Posterior cingulate gyrus (tissue), 11 donors: ENCODE data around the gene ADRB2.
"Not testable (repeated sequence)": the region's sequence is repeated elsewhere in the genome, so short reads cannot be mapped to it uniquely, and the experiment has no call there.

Experiments
- DNase-seq, 10 donors: peaks; one replicate each; pipeline versions ENCODE4 v3.0.0 to v3.0.0-alpha.2; 2020 to 2021; ENCODE audit warnings: mixed read lengths in 3 of 10
- intact Hi-C: fragments of 100-400 bp; cut with DNase I; formaldehyde crosslinking; loops from one replicate; pipeline ENCODE4 v1.15.1; 2023

The ADRB2 gene

DNA sequence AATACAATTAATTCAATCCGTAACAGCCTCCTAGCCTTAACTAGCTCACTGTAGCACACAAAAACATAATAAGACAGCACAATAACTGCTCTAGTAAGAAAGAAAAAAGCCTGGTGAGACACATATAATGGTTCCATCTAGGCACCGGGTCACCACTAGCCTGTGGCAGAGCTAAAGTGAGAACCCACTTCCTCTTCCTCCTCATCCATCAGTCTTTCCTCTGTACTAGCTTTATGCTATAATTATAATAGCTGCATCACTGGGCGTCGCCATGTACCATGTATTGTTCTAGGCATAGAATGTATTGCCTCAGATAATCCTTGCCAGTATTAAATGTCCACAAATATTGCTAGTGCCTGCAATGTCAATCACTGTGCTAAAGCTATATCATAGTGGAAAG, 23.1 kb downstream of the ADRB2 start:
- intact Hi-C loops = no loop called here
- DNase-seq = no peak

GRCh38 chr5:148850836-148851235, 24.4 kb downstream of the ADRB2 start:
- intact Hi-C loops = no loop called here
- DNase-seq = no peak

GRCh38 chr5:148853868-148854267, 27.5 kb downstream of the ADRB2 start:
- no peak for DNase-seq
- intact Hi-C loops = no loop called here

DNA sequence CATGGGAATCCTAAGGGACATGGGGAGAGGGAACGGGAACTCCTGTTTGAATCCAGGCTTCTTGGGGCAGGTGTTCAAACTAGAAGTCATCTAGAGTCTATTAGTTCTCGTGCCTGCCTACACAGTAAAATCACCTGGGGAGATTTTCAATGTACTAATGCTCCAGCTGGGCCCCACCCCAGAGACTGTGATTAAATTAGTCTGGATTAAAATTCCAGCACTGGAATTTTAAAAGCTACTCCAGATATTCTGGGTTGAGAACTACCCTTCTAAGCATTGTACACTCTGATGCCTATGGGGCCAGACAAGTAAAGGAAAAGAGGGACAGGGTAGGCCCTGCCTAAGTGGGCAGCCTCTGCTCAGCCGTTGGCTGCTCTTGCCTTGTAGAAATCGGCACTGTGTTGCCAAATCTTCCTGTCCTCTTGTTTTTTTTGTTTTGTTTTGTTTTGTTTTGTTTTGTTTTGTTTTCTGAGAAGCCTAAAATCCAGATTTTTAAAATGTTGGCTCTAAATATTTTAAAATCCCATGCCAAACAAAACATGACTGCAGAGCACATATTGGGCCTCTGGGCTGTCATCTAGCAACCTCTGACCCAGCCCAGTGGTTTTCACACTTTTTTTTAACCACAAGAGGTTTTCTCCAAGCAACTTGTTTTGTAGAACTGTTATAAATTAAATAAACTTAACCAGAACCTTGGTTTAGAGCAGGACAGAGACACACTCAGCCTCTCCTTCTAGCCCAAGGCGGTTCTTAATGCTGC, 29.0 kb downstream of the ADRB2 start:
- intact Hi-C loops = no loop called here
- DNase-seq = no peak

GRCh38 chr5:148856009-148856367, 29.6 kb downstream of the ADRB2 start:
- intact Hi-C loops = no loop called here
- no peak for DNase-seq

DNA sequence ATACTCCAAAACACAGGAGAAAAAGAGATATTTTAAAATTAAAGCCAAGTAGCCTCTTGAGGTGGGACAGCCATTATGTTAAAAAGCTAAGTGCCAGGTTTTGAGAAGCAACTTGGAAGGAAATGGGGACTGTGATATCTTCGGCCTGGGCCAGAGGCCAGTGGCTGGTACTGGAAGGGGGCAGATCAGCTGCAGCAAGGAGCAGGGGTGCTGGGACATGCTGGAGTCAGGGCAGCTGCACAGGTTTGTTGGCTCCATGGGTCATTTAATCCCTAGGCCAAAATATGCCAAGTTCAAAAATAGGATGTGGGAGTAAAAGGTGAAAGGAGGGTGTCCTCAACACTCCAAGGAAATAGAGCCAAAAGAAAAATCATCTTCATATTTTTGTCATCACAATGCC, 30.0 kb downstream of the ADRB2 start:
- no peak for DNase-seq
- intact Hi-C loops = no loop called here

GRCh38 chr5:148857474-148857873, 31.1 kb downstream of the ADRB2 start:
- intact Hi-C loops = no loop called here
- no peak for DNase-seq

DNA sequence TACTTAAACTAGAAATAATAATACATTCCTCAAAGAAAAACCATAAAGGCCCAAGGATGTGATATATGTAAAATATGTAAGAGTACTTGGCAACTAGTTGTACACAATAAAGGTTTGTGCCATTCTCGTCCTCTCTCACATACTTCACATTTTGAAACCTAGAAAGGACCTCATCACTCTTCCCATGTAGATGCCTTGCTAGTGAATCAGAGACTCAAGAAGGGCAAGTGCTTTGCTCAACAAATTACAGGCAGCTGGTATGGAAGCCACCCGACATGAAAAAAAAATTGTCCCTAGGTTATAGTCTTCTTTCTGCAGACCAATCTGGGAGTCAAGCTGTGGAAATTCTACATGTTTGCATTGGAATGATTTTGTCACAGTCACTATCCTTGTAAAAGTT, 31.7 kb downstream of the ADRB2 start:
- intact Hi-C loops = no loop called here
- DNase-seq = no peak

DNA sequence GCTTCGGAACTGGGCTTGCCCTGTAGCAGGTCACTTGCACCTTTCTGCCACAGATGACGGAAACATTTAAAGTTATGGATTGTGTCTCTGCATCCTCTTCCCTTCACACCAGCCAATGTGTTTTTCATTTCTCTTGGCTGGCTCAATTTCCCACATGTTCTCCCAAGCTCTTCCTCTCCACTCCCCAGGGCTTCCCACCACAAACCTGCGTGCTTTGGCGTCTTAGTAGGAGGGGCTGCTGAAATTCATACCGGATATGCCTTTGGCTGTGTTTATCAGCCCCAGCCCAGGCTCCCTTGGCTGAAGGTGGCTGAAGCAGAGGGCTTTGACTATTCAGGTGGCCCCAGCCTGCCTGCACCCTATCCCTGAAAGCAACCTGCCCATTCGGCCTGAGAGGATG, 32.1 kb downstream of the ADRB2 start:
- DNase-seq = no peak
- intact Hi-C loops = no loop called here

- DNase-seq = no peak
- intact Hi-C loops = no loop called here
These were observed 33.3 kb downstream of the ADRB2 start for GRCh38 chr5:148859703-148860102.

GRCh38 chr5:148860599-148860998, 34.2 kb downstream of the ADRB2 start:
- intact Hi-C loops = no loop called here
- no peak for DNase-seq

DNA sequence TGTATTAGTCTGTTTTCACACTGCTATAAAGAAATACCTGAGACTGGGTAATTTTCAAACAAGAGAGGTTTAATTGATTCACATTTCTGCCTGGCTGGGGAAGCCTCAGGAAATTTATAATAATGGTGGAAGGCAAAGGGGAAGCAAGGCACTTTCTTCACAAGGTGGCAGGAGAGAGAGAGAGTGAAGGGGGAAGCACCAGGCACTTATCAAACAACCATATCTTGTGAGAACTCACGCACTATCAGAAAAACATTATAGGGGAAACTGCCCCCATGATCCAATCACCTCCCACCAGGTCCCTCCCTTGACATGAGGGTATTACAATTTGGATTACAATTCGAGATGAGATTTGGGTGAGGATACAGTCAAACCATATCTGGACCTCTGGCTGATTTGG, 34.7 kb downstream of the ADRB2 start:
- DNase-seq = no peak
- intact Hi-C loops = no loop called here

DNA sequence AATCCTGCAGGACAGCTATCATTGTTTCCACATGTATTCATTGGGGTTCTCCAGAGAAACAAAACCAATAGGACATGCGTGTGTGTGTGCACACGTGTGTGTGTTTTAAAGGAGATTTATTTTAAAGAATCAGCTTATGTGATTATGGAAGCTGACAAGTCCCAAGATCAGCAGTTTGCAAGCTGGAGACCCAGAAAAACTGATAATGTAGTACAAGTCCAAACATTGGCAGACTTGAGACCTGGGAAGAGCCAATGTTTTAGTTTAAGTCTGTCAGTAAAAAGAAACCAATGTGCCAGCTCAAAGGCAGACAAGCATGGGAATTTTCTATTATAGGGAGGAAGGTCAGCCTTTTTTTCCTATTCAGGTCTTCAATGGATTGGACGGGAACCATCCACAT, 35.3 kb downstream of the ADRB2 start:
- intact Hi-C loops = no loop called here
- no peak for DNase-seq

- intact Hi-C loops = no loop called here
- DNase-seq = no peak
These were observed 37.9 kb downstream of the ADRB2 start for GRCh38 chr5:148864113-148864841.

DNA sequence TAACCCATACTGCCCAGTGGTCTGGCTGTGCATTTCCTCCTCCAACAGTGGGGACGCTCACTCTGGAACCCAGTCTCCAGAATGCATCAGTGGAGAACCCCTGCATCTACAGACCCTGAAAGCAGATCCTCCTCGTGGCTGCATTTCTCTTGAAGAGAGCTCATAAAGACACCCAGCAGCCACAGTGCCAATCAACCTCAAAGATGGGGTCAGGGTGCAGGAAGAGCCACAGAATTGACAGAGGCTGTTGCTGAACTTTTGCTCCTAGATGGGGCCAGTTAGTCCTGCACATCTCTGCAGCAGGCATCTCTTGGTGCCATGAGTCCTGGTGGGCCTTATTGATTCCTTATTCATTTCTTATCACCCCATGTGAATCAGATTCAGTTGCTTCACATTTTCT, 39.6 kb downstream of the ADRB2 start:
- no peak for DNase-seq
- intact Hi-C loops = no loop called here

- intact Hi-C loops = no loop called here
- no peak for DNase-seq
These were observed 46.7 kb downstream of the ADRB2 start for GRCh38 chr5:148873120-148873519.

GRCh38 chr5:148873690-148874485, 47.5 kb downstream of the ADRB2 start:
- no peak for DNase-seq
- intact Hi-C loops = no loop called here

GRCh38 chr5:148875205-148875875, 48.9 kb downstream of the ADRB2 start:
- DNase-seq = no peak
- intact Hi-C loops = no loop called here

DNA sequence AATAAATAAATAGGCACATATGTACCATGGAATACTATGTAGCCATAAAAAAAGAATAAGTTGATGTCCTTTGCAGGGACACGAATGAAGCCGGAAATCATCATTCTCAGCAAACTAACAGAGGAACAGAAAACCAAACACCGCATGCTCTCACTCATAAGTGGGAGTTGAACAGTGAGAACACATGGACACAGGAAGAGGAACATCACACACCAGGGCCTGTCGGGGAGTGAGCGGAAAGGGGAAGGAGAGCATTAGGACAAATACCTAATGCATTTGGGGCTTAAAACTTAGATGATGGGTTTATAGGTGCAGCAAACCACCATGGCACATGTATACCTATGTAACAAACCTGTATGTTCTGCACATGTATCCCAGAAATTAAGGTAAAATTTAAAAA, 51.0 kb downstream of the ADRB2 start:
- DNase-seq, intact Hi-C loops: not testable (repeated sequence)
